GM12878 (cell line): Measurements from ENCODE around the gene SLC35A1. TPM values are rescaled to one million over a fixed set of nuclear protein-coding genes. Genes with fewer than 3 reads are reported as not detected.
A peak's percentile ranks its signal among the peaks of the same experiment; 100 is the strongest.

ENCODE experiments used
- ATAC-seq: fragments of 200-7000 bp; cut with Tn5 transposase; 3 replicates; pipeline ENCODE4 v1.9.1; 2020; ENCODE audit warnings: mild to moderate bottlenecking, moderate library complexity
- BruUV-seq: library from RNA; stranded (reverse); fragments of 400-500 nt; replicated peaks from 2 replicates; lab custom pipeline; 2021; lab: Mats Ljungman, UMichigan
- CTCF ChIA-PET: fragments of 300-600 bp; sonication (Branson Sonifier 250); formaldehyde crosslinking; extraction: SDS; loops from one replicate; lab custom pipeline; 2021; ENCODE audit warnings: inconsistent platforms; lab: Yijun Ruan, JAX
- POLR2A ChIA-PET: fragments of 350-600 bp; formaldehyde crosslinking; extraction: SDS; loops from one replicate; lab custom pipeline; 2021; ENCODE audit warnings: inconsistent platforms; lab: Charles Lee
- RAD21 ChIA-PET: fragments of 300-600 bp; sonication (Branson Sonifier 250); formaldehyde crosslinking; loops from one replicate; lab custom pipeline; 2023; ENCODE audit warnings: antibody characterized with exemption; ENCODE audit not compliant: unreplicated experiment; lab: Charles Lee
- SMC1A ChIA-PET: fragments of 300-600 bp; sonication (Branson Sonifier 250); formaldehyde crosslinking; loops from one replicate; lab custom pipeline; 2023; ENCODE audit not compliant: unreplicated experiment, uncharacterized antibody; lab: Charles Lee
- DNase-seq: peaks from one replicate; pipeline ENCODE4 v3.0.0-alpha.2; 2011; ENCODE audit warnings: low read depth, low spot score
- FAIRE-seq: peaks from 3 replicates; lab custom pipeline; 2011; peaks lifted over from hg19 to GRCh38; lab: Jason Lieb, UNC
- H2AFZ ChIP-seq: 2 replicates; pipeline ENCODE4 v1.6.0; 2011; ENCODE audit warnings: low read depth, low read length, control low read depth; ENCODE audit not compliant: control insufficient read depth
- H3K27ac ChIP-seq: 2 replicates; pipeline ENCODE4 v1.5.1; 2011; ENCODE audit warnings: control low read depth; ENCODE audit not compliant: control insufficient read depth, insufficient read depth
- H3K27me3 ChIP-seq, 2 experiments: replicated peaks in 1 of 2; 2 replicates each; pipeline versions ENCODE4 v1.6.0 to v1.6.1; 2011; ENCODE audit warnings: low read length in 1 of 2; ENCODE audit not compliant: control insufficient read depth in 2 of 2, insufficient read depth in 2 of 2
- H3K36me3 ChIP-seq, 2 experiments: 2 replicates each; pipeline ENCODE4 v1.5.1; 2011; ENCODE audit warnings: low read length in 1 of 2; ENCODE audit not compliant: control insufficient read depth in 2 of 2, insufficient read depth in 2 of 2
- H3K4me1 ChIP-seq: 2 replicates; pipeline ENCODE4 v1.6.1; 2011; ENCODE audit warnings: mild to moderate bottlenecking, low read length, moderate library complexity, mixed read lengths; ENCODE audit not compliant: control insufficient read depth, insufficient read depth
- H3K4me2 ChIP-seq: 2 replicates; pipeline ENCODE4 v1.6.0; 2011; ENCODE audit warnings: control low read depth; ENCODE audit not compliant: control insufficient read depth, insufficient read depth
- H3K4me3 ChIP-seq: fragments of 200-600 bp; sonication (generic); 2 replicates; pipeline ENCODE4 v1.5.1; 2016
- H3K79me2 ChIP-seq: 2 replicates; pipeline ENCODE4 v1.6.0; 2011; ENCODE audit warnings: low read length; ENCODE audit not compliant: control insufficient read depth, insufficient read depth
- H3K9ac ChIP-seq: 2 replicates; pipeline ENCODE4 v1.8.0; 2011; ENCODE audit warnings: low read length, control low read depth, mixed read lengths; ENCODE audit not compliant: control insufficient read depth, insufficient read depth
- H3K9me3 ChIP-seq: replicated peaks from 3 replicates; pipeline ENCODE4 v1.5.1; 2011; ENCODE audit warnings: mild to moderate bottlenecking, low read length; ENCODE audit not compliant: control insufficient read depth, insufficient read depth
- H4K20me1 ChIP-seq: 2 replicates; pipeline ENCODE4 v1.6.0; 2011; ENCODE audit not compliant: control insufficient read depth, insufficient read depth
- BHLHE40 ChIP-seq, 2 experiments: fragments of 450-650 bp in 1 of 2; IDR thresholded peaks; 2 replicates each; pipeline ENCODE4 v1.6.1; 2011 to 2017; ENCODE audit warnings: low read depth in 2 of 2, borderline replicate concordance in 1 of 2, improper control_type of control experiment in 1 of 2, low read length in 1 of 2, mild to moderate bottlenecking in 1 of 2
- BRCA1 ChIP-seq: IDR thresholded peaks from 2 replicates; pipeline ENCODE4 v1.6.1; 2011; ENCODE audit warnings: low read depth, low read length, improper control_type of control experiment
- CHD2 ChIP-seq: IDR thresholded peaks from 2 replicates; pipeline ENCODE4 v1.6.1; 2011; ENCODE audit warnings: low read depth, low read length, improper control_type of control experiment, borderline replicate concordance
- CUX1 ChIP-seq: IDR thresholded peaks from 2 replicates; pipeline ENCODE4 v1.6.1; 2012; ENCODE audit warnings: improper control_type of control experiment, low read depth, low read length; ENCODE audit not compliant: insufficient replicate concordance
- MAX ChIP-seq: IDR thresholded peaks from 2 replicates; pipeline ENCODE4 v1.6.1; 2012; ENCODE audit warnings: low read depth, low read length, improper control_type of control experiment
- MTA3 ChIP-seq: IDR thresholded peaks from 2 replicates; pipeline ENCODE4 v1.6.1; 2012; ENCODE audit warnings: low read length, inconsistent platforms, borderline replicate concordance
- MYC ChIP-seq: IDR thresholded peaks from 2 replicates; pipeline ENCODE4 v1.6.1; 2011; ENCODE audit warnings: mild to moderate bottlenecking, low read length, moderate library complexity, inconsistent platforms; ENCODE audit not compliant: insufficient read depth, insufficient replicate concordance, insufficient read length, severe bottlenecking
- NFXL1 ChIP-seq: fragments of 450-650 bp; IDR thresholded peaks from 2 replicates; pipeline ENCODE4 v1.6.1; 2017; ENCODE audit warnings: antibody characterized with exemption, mild to moderate bottlenecking, borderline replicate concordance
- NFYA ChIP-seq: IDR thresholded peaks from 2 replicates; pipeline ENCODE4 v1.6.1; 2011; ENCODE audit warnings: low read depth, mild to moderate bottlenecking, low read length, improper control_type of control experiment, borderline replicate concordance
- NR2C2 ChIP-seq: IDR thresholded peaks from 2 replicates; pipeline ENCODE4 v1.6.1; 2011; ENCODE audit warnings: borderline replicate concordance, low read depth; ENCODE audit not compliant: control insufficient read depth, insufficient read length
- POU2F2 ChIP-seq: IDR thresholded peaks from 3 replicates; pipeline ENCODE4 v1.6.1; 2011; ENCODE audit warnings: low read depth, mild to moderate bottlenecking, low read length, borderline replicate concordance
- SIN3A ChIP-seq: IDR thresholded peaks from 2 replicates; pipeline ENCODE4 v1.6.1; 2012; ENCODE audit warnings: low read depth, low read length, improper control_type of control experiment
- SMAD1 ChIP-seq: fragments of 450-650 bp; IDR thresholded peaks from 2 replicates; pipeline ENCODE4 v1.6.1; 2018; ENCODE audit warnings: mild to moderate bottlenecking, low read depth; ENCODE audit not compliant: partially characterized antibody
- SRF ChIP-seq, 2 experiments: IDR thresholded peaks; 2 replicates each; pipeline ENCODE4 v1.6.1; 2011; ENCODE audit warnings: low read depth in 2 of 2, low read length in 2 of 2, mild to moderate bottlenecking in 1 of 2, moderate library complexity in 1 of 2
- STAT1 ChIP-seq: fragments of 450-650 bp; conservative IDR thresholded peaks from 2 replicates; pipeline ENCODE4 v1.6.1; 2014; ENCODE audit warnings: antibody characterized with exemption, mild to moderate bottlenecking
- YBX1 ChIP-seq: fragments of 450-650 bp; IDR thresholded peaks from 2 replicates; pipeline ENCODE4 v1.6.1; 2016; ENCODE audit warnings: antibody characterized with exemption
- YY1 ChIP-seq: IDR thresholded peaks from 2 replicates; pipeline ENCODE4 v1.6.1; 2011; ENCODE audit warnings: low read depth, mild to moderate bottlenecking, low read length
- WGBS: methylation state at CpG from one replicate; pipeline ENCODE4 v1.1.6; 2016; ENCODE audit warnings: low lambda C conversion rate; ENCODE audit not compliant: insufficient replicate concordance, insufficient coverage; ENCODE audit errors: missing lambda C conversion rate; 5-methylcytosine and 5-hydroxymethylcytosine counted together
- in situ Hi-C: fragments of 300-500 bp; cut with MboI; formaldehyde crosslinking; loops from 9 replicates; pipeline ENCODE4 v1.14.3; 2018; ENCODE audit warnings: mixed read lengths
- intact Hi-C: fragments of 100-400 bp; cut with micrococcal nuclease; formaldehyde crosslinking; loops from one replicate; pipeline ENCODE4 v1.14.2; 2022; ENCODE audit not compliant: unreplicated experiment
- polyA plus RNA-seq, 11 experiments: library from polyadenylated mRNA; depleted of rRNA in 4 of 11; unstranded in 6 of 11; stranded (reverse) in 5 of 11; fragments of >200 nt; fragmentation: Nextera tagmentation in 4 of 11; fragmentation: Illumina TruSeq in 1 of 11; extraction: Ambion mirVana in 4 of 11; extraction: Trizol in 1 of 11; gene quantifications; 1 replicate in 1 of 11; 2 replicates in 10 of 11; pipeline versions ENCODE4 v1.2.1 to v1.2.3, GENCODE V29; 2011 to 2016; ENCODE audit warnings: inconsistent platforms in 2 of 11, missing spikeins in 2 of 11, low read depth in 1 of 11
- total RNA-seq, 4 experiments: library from RNA; depleted of rRNA in 3 of 4; stranded (reverse); fragments of >200 nt in 3 of 4; fragmentation: Illumina TruSeq in 1 of 4; extraction: Trizol in 1 of 4; gene quantifications; 2 replicates each; pipeline versions ENCODE4 v1.2.1 to v1.2.3, GENCODE V29; 2013 to 2021

Gene SLC35A1
- total and polyA plus RNA-seq, 10 of the 15 experiments (the other 5 are each of a cell fraction or from before 2014, with no cell fraction given), result 7.1 to 28.0 (median 12.4) TPM

- Histone ChIP-seq H4K20me1 (no peaks in the 10 kb centered on the region), H3K27me3 (no peaks in the 10 kb centered on the region)
- TF ChIP-seq YBX1 (no peak), MYC (no peak), NFXL1 (no peak), MTA3 (no peak), SRF (IDR thresholded peaks at IDR 0.05; ENCODE audit: low read depth in 2 of 2, low read length in 2 of 2) (no peak), NR2C2 (no peak), MAX (no peak), CUX1 (no peak), BRCA1 (no peak), BHLHE40 (IDR thresholded peaks at IDR 0.05; ENCODE audit: borderline replicate concordance in 1 of 2, low read depth in 2 of 2, low read length in 1 of 2) (no peak), SMAD1 (no peak), STAT1 (no peak), SIN3A (no peak), NFYA (no peak), YY1 (no peak), POU2F2 (no peak), CHD2 (no peak)
- TF ChIP-seq, all 136 proteins: peak for 0
- H3K4me3 ChIP-seq, result no peak overlapping the region
- H3K27ac ChIP-seq, result no peak overlapping the region
- POLR2A ChIA-PET, result no interaction called here
- CTCF ChIA-PET, result interaction anchor here (1.0 kb wide), 1 partner anchor 26 kb away, joined by 4 read pairs; no protein-coding TSS in a partner anchor
- intact Hi-C loops, result no loop called here
- H3K9ac ChIP-seq, result no peak overlapping the region
- H3K4me1 ChIP-seq, result no peaks in the 10 kb centered on the region
- in situ Hi-C loops, result no loop called here
- RAD21 ChIA-PET, result no interaction called here
- peaks cover 0 to 11% of the 10 kb centered on the region in 2 experiments for H3K36me3 ChIP-seq
- ATAC-seq (no peak), DNase-seq (no peak), FAIRE-seq (peak; percentile 72)
- SMC1A ChIA-PET, result interaction anchor here (1.1 to 2.0 kb wide), 3 partner anchors 8 to 27 kb away, joined by 3 to 6 read pairs (median 5); no protein-coding TSS in a partner anchor
- no peaks in the 10 kb centered on the region; the same call in 1 of the 2 replicates for H3K79me2 ChIP-seq
- WGBS, result 100% methylated on average over 1 of the region's 1 CpG
- no TSS peak for BruUV-seq
- H3K4me2 ChIP-seq, result no peak overlapping the region
- H2AFZ ChIP-seq, result no peak overlapping the region
- H3K9me3 ChIP-seq, result no peaks in the 10 kb centered on the region
Measured at GRCh38 chr6:87561017-87561416, 88.2 kb downstream of the SLC35A1 start.
